HG02759 (cell line): ENCODE results near the gene EFNA1.
"Not testable (repeated sequence)": the region's sequence is repeated elsewhere in the genome, so short reads cannot be mapped to it uniquely, and the experiment has no call there.

Experiments used
- ATAC-seq: cut with Tn5 transposase; IDR thresholded peaks from one replicate; pipeline ENCODE4 v1.9.1; 2021; ENCODE audit warnings: mild to moderate bottlenecking, moderate library complexity; ENCODE audit not compliant: unreplicated experiment

Gene EFNA1

DNA sequence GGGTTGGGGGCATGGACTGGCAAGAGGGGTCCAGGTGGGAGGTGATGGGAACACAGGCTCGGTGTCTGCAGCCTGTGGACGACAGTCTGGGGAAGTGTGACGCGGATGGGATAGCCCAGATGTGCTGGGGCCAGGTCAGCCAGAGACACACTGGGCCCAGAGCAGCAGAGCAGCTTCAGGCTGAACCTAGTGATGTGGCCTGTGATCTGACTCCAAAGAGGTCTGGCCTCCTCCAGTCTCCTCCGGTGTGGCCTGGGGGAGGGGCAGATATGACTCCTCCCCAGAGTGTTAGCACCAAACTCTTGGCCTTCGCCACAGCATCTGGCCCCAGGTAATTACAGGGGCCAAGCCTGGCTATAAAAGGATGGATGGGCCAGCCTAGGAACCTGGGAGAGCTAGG is 35.5 kb upstream of the EFNA1 start:
- no peak for ATAC-seq

DNA sequence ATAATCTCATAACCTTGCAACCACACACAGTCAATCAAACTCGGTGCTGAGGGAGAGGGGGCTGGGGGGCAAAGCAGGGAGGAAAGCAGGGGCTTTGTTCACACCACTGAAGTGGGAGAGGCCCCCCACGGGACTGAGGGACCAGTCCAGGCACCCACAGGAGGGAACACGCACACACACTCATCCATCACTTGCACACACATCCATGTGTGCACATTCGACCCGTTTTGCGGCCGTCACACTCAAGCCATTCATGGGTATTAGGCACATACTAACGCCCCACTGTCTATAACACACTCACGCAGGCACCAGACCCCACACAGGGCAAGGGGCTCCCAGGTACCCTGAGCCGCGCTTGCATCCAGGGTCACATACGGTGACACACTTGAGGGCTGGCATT is 35.0 kb upstream of the EFNA1 start:
- ATAC-seq, result no peak

- no peak for ATAC-seq
Measured at GRCh38 chr1:155093911-155094621, 33.6 kb upstream of the EFNA1 start.

- no peak for ATAC-seq
Measured at GRCh38 chr1:155094622-155094948, 33.1 kb upstream of the EFNA1 start.

- no peak for ATAC-seq
Measured at GRCh38 chr1:155099331-155099730, 28.3 kb upstream of the EFNA1 start.

- ATAC-seq, result no peak
Measured at GRCh38 chr1:155103325-155103724, 24.4 kb upstream of the EFNA1 start.

DNA sequence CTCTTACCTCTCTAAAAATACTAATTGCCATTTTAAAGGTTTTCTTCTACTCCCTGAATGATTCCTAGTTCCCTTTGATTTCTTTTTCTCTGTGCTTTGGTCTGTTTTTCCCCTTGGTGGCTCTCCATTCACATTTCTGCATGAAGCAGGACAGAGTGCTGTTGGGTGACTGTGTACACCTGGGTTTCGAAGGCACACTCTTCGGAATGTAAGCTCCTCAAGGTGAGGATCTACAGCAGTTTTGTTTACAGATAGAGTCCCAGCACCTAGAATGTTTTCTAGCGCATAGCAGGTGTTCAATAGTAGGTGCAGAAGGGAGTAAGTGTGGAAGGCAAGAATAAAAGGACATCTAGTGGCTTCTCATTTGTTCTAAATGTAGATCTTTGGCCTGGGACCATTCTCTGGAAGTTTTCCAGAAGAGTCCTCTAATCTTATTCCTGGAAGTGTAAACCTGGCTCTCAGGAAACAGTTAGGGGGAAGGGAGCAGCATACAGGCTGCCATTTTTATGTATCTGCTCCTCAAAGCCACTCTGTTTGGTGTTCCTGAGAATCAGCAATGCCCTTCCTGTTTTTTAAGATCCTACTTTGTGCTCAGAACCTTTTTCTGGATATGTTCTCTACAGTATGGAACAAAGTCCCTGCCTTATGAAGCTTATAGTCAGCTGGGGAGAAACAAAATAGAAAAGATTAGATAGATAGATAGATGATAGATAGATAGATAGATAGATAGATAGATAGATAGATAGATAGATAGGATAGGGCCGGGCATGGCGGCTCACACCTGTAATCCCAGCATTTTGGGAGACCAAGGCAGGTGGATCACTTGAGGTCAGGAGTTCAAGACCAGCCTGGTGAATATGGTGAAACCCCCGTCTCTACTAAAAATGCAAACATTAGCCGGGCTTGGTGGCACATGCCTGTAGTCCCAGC is 22.8 kb upstream of the EFNA1 start:
- no peak for ATAC-seq

- ATAC-seq, result no peak
Measured at GRCh38 chr1:155105604-155106011, 22.1 kb upstream of the EFNA1 start.

DNA sequence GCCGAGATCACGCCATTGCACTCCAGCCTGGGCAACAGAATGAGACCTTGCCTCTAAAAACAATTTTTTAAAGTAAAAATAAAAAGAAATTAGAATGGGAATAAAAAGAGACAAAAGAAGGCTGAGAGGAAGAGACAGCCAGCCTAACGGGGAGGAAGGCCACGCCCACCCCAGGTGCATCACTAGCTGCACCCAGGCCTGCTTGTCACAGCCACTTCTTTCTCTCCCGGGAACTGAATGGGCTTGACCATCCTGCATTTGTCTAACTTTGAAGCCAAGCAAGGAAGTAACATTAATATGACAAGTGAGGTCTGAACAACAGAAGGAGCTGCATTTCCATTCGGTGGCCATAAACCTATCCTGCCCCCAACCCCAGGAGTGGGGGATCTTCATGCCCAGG is 20.8 kb upstream of the EFNA1 start:
- no peak for ATAC-seq

GRCh38 chr1:155107309-155108264 is 20.1 kb upstream of the EFNA1 start:
- ATAC-seq, result no peak

DNA sequence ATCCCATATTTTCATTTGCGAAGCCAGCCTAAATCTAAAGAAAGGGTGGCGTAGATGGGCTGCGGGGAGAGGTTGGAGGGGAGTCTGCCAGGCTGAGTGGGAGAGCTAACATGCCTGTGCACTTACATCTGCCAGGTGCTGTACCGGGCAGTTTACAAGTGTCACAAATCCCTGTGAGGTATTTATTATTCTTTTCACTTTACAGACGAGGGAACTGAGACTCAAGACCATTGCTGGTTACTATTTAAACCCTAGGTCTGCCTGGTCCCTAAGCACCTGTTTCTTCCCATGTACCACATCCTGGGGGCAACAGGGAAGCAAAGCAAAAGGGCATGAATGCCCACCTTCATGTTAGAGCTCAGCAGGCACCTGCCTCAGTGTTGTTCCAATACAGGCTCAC is 19.4 kb upstream of the EFNA1 start:
- no peak for ATAC-seq

- ATAC-seq, result no peak
Measured at GRCh38 chr1:155110381-155110780, 17.3 kb upstream of the EFNA1 start.

DNA sequence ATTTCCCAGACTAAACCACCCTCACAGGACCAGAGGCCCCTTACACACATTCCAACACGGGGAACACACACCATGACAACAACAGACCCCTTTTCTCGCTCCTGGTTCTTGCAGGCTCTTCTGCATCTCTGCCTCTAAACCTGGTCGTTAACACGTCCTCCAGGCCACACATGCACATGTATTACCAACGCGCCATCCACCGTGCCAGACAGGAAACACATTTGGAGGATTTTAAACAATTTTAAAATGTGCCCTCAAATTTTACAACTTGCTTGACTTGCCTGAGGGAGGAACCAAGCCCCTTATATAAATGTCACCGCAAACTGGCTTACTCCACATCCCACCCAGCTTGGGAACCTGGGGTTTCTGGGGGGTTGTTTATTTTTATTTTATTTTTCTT is 16.9 kb upstream of the EFNA1 start:
- no peak for ATAC-seq

DNA sequence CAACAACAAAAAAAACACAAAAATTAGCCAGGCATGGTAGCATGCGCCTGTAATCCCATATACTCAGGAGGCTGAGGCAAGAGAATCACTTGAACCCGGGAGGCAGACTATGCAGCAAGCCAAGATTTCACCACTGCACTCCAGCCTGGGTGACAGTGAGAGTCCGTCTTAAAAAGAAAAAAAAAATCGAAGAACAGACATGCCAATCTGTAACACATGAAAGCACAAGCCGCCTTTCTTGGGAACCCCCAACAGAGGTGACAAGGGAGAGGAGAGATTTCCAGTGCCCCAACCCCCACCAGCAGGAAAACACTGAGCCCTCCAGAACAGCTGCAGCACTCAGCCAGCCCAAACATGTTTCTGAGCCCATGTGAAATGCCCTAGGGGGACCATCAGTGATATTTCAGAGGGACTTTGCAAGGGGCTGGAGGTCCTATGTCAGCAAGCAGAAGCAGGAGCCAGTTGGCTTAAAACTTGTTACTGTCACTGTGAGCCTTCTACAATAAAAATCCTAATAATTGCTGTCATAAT is 14.2 kb upstream of the EFNA1 start:
- no peak for ATAC-seq

DNA sequence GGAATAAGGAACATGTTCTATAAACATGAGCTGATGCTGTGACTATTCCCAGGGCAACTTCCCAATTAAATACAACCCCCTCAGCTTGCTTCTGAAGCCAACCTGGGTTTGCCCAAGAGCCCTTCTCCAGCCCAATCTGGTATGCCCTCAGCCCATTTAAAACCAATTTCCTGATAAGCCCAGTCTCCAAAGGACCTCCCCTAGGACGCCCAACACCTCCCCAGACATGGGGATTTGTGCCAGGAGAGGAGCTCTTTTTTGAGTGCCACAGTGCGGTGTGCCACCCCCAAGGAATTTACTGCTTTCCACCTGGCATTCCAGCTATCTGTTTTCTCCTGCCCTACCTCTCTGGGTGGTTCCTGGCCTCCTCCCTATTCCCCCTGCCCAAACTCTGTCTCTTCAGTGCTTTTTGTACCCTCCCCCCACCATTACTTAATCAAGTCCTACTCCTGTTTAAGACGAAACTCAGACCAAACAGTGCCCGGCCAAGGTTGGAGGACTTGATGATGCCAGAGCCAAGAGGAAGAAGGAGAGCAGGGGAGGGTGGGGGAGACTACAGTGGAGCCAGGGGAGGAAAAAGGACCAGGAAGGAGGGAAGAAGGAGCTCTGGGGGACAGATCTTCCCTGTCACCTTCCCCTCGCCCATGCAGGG is 11.4 kb upstream of the EFNA1 start:
- ATAC-seq, result no peak

GRCh38 chr1:155117610-155118009 is 10.1 kb upstream of the EFNA1 start:
- ATAC-seq, result no peak

- ATAC-seq, result not testable (repeated sequence)
Measured at GRCh38 chr1:155118090-155118489, 9.6 kb upstream of the EFNA1 start.

DNA sequence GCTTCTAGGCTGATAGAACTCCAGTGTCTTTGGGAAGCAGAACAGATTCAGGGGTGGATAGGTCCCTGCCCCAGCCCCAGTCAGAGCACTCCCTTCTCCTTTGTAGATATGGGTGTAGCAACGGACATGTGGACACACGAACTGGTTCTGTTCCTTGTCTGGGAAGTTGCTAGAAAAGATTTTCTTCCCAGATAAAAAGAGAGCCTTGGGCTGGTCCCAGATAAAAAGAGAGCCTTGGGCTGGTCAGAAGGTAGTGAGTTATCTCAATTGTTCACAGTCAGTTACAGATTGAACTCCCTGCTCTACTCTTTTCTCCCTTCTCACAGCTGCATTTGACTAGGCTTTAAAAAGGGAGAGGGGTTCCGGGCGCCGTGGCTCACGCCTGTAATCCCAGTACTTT is 7.4 kb upstream of the EFNA1 start:
- ATAC-seq, result no peak

- no peak for ATAC-seq
Measured at GRCh38 chr1:155121249-155121648, 6.4 kb upstream of the EFNA1 start.

- no peak for ATAC-seq
Measured at GRCh38 chr1:155122308-155122707, 5.4 kb upstream of the EFNA1 start.
